Activated naive CD8-positive, alpha-beta T cell (primary cell): ENCODE measurements around the gene HPCAL1.
"Not testable (repeated sequence)": the region's sequence is repeated elsewhere in the genome, so short reads cannot be mapped to it uniquely, and the experiment has no call there.

ENCODE experiments used
- H3K27ac Mint-ChIP-seq: one replicate; pipeline ENCODE4 v1.8.0; 2021; ENCODE audit warnings: mixed read lengths
- H3K27me3 Mint-ChIP-seq: one replicate; pipeline ENCODE4 v1.8.0; 2021; ENCODE audit warnings: mixed read lengths
- H3K36me3 Mint-ChIP-seq: one replicate; pipeline ENCODE4 v1.8.0; 2021; ENCODE audit warnings: mixed read lengths
- H3K4me1 Mint-ChIP-seq: one replicate; pipeline ENCODE4 v1.8.0; 2021; ENCODE audit warnings: low read depth, mixed read lengths
- H3K4me3 Mint-ChIP-seq: one replicate; pipeline ENCODE4 v1.8.0; 2021; ENCODE audit warnings: mild to moderate bottlenecking, mixed read lengths
- H3K9me3 Mint-ChIP-seq: one replicate; pipeline ENCODE4 v1.8.0; 2021; ENCODE audit warnings: low read depth, mixed read lengths

The HPCAL1 gene

GRCh38 chr2:10286216-10287037 lies 16.3 kb upstream of the HPCAL1 start:
- Mint-ChIP-seq H3K36me3 (no peaks in the 10 kb centered on the region), H3K27me3 (no peaks in the 10 kb centered on the region), H3K4me1 (no peaks in the 10 kb centered on the region)

GRCh38 chr2:10287761-10288160 lies 14.9 kb upstream of the HPCAL1 start:
- Mint-ChIP-seq H3K27ac (no peak overlapping the region), H3K4me3 (no peak overlapping the region), H3K4me1 (no peaks in the 10 kb centered on the region), H3K36me3 (no peaks in the 10 kb centered on the region), H3K9me3 (no peaks in the 10 kb centered on the region), H3K27me3 (no peaks in the 10 kb centered on the region)

More at GRCh38 chr2:10286216-10287037, 16.3 kb upstream of the HPCAL1 start:
- Mint-ChIP-seq H3K4me3 (no peak overlapping the region), H3K27ac (no peak overlapping the region), H3K9me3 (no peaks in the 10 kb centered on the region)

DNA sequence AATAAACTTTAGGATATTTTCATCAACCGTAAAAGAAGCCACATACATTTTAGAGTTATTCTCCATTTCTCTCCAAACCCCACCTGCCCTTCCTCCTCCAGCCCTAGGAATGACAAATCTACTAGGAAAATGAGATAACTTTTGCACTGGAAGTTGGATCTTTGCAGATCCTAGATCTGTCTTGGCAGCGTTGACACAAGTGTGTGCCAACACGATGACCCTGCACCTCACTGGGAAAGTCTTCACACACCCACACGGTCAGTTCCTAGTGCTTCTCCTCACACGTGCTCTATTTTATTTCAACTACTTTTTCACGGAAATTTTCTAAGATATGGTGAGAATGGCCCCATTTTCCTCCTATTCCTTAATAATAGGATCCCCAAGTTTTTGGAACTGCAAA lies 14.1 kb upstream of the HPCAL1 start:
- no peaks in the 10 kb centered on the region for H3K4me1 Mint-ChIP-seq
- no peaks in the 10 kb centered on the region for H3K27me3 Mint-ChIP-seq
- H3K4me3 Mint-ChIP-seq = no peak overlapping the region
- peaks cover 1% of the 10 kb centered on the region for H3K9me3 Mint-ChIP-seq
- H3K36me3 Mint-ChIP-seq = no peaks in the 10 kb centered on the region
- no peak overlapping the region for H3K27ac Mint-ChIP-seq

DNA sequence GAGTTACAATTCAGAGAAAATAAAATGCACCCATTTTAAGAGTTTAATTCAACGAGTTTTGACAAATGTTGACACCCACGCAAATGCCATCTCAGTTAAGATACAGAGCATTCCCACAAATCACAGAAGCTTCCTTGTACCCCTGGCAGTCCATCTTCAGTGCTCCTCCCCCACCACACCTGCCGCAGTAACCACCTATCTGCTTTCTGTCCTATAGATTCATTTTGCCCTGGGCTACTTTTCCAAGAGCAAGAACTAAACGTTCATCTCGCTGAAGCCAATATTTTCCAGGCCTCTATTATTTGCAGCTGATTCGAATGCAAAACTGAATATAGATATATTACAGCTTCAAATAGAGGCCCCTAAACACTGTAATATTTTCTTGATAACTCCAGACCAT lies 13.4 kb upstream of the HPCAL1 start:
- Mint-ChIP-seq H3K27me3 (no peaks in the 10 kb centered on the region), H3K9me3 (peaks cover 7% of the 10 kb centered on the region), H3K4me1 (no peaks in the 10 kb centered on the region), H3K4me3 (no peak overlapping the region), H3K27ac (no peak overlapping the region), H3K36me3 (peaks cover 4% of the 10 kb centered on the region)

GRCh38 chr2:10289891-10290290 lies 12.8 kb upstream of the HPCAL1 start:
- no peaks in the 10 kb centered on the region for H3K27me3 Mint-ChIP-seq
- no peak overlapping the region for H3K4me3 Mint-ChIP-seq
- no peak overlapping the region for H3K27ac Mint-ChIP-seq
- peaks cover 7% of the 10 kb centered on the region for H3K9me3 Mint-ChIP-seq
- no peaks in the 10 kb centered on the region for H3K4me1 Mint-ChIP-seq
- peaks cover 4% of the 10 kb centered on the region for H3K36me3 Mint-ChIP-seq

DNA sequence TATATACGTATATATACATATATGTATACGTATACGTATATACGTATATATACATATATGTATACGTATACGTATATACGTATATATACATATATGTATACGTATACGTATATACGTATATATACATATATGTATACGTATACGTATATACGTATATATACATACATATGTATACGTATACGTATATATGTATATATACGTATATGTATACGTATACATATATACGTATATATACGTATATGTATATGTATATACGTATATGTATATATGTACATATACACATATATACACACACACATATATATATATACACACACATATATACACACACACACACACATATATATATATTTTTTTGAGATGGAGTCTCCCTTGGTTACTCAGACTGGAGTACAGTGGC lies 11.3 kb upstream of the HPCAL1 start:
- H3K27ac Mint-ChIP-seq = not testable (repeated sequence)

GRCh38 chr2:10292033-10292432 lies 10.7 kb upstream of the HPCAL1 start:
- Mint-ChIP-seq H3K9me3 (peaks cover 7% of the 10 kb centered on the region), H3K27ac (no peak overlapping the region), H3K4me1 (peaks cover 6% of the 10 kb centered on the region), H3K4me3 (no peak overlapping the region), H3K27me3 (no peaks in the 10 kb centered on the region), H3K36me3 (peaks cover 4% of the 10 kb centered on the region)

More for the DNA sequence above, 11.3 kb upstream of the HPCAL1 start:
- not testable (repeated sequence) for H3K36me3 Mint-ChIP-seq, H3K9me3 Mint-ChIP-seq, H3K4me1 Mint-ChIP-seq, H3K27me3 Mint-ChIP-seq, H3K4me3 Mint-ChIP-seq

GRCh38 chr2:10293603-10294002 lies 9.1 kb upstream of the HPCAL1 start:
- Mint-ChIP-seq H3K27me3 (no peaks in the 10 kb centered on the region), H3K9me3 (peaks cover 7% of the 10 kb centered on the region), H3K4me3 (no peak overlapping the region), H3K36me3 (peaks cover 4% of the 10 kb centered on the region), H3K27ac (no peak overlapping the region), H3K4me1 (peaks cover 22% of the 10 kb centered on the region)

GRCh38 chr2:10294077-10294476 lies 8.6 kb upstream of the HPCAL1 start:
- Mint-ChIP-seq H3K36me3 (peaks cover 4% of the 10 kb centered on the region), H3K4me1 (peaks cover 26% of the 10 kb centered on the region), H3K27ac (no peak overlapping the region), H3K4me3 (no peak overlapping the region), H3K9me3 (peaks cover 7% of the 10 kb centered on the region), H3K27me3 (no peaks in the 10 kb centered on the region)

DNA sequence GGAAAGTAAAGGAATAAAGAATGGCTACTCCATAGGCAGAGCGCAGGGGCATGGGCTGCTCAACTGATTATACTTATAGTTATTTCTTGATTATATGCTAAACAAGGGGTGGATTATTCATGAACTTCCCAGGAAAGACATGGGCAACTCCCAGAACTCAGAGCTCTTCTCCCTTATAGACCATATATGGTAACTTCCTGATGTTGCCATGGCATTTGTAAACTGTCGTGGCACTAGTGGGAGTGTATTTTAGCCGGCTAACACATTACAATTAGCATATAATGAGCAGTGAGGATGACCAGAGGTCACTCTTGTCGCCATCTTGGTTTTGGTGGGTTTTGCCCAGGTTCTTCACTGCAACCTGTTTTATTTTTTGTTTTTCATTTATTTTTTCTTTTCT lies 7.1 kb upstream of the HPCAL1 start:
- H3K4me1 Mint-ChIP-seq = peaks cover 35% of the 10 kb centered on the region
- H3K27me3 Mint-ChIP-seq, H3K9me3 Mint-ChIP-seq, H3K4me3 Mint-ChIP-seq, H3K36me3 Mint-ChIP-seq, H3K27ac Mint-ChIP-seq: not testable (repeated sequence)

DNA sequence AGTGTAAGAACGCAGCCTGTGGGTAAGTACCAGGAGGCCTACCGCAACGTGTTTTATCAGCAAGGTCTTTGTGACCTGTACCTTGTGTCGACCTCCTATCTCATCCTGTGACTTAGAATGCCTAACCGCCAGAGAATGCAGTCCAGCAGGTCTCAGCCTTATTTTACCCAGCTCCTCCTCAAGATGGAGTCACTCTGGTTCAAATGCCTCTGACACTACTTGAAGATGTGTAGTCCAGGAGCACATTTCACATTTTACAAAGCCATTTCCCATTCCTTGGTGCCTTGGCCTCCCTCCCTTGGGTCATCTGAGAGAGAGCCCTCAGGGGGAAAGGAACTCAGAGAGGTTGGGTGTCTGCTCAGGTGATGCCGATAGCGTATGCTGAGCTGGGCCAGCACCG lies 6.6 kb upstream of the HPCAL1 start:
- H3K36me3 Mint-ChIP-seq = peaks cover 4% of the 10 kb centered on the region
- peaks cover 40% of the 10 kb centered on the region for H3K4me1 Mint-ChIP-seq
- no peak overlapping the region for H3K4me3 Mint-ChIP-seq
- H3K27ac Mint-ChIP-seq = no peak overlapping the region
- H3K27me3 Mint-ChIP-seq = no peaks in the 10 kb centered on the region
- H3K9me3 Mint-ChIP-seq = peaks cover 7% of the 10 kb centered on the region

DNA sequence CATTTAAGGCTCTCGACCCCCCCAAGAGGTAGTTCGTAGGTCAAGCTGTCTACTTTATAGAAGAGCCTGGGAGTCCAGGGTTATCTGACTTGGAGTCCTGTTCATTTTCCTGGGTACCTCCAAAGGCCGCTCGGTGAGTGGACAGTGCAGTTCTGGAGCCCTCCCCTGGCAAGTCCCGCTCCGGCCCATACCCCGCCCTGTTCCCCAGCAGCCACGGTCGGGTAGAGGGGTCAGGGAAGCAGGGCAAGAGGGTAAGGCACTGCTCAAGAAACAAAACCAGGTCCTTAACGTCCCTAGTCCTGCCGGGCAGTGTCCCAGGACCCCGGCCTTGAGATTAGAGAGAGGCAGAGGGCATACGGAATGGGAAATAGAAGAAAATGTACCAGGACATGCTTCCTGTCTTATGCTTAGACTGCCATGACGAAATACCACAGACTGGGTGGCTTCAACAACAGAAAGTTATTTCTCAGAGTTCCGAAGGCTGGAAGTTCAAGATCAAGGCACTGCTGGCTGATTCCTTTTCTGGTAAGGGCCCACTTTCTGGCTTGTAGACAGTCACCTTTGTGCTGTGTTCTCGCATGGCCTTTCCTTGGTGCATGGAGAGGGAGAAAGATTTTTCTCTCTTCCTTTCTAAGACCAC lies 5.4 kb upstream of the HPCAL1 start:
- H3K36me3 Mint-ChIP-seq = peaks cover 4% of the 10 kb centered on the region
- H3K4me1 Mint-ChIP-seq = peaks cover 48% of the 10 kb centered on the region
- peak overlapping the region; percentile 76 for H3K27ac Mint-ChIP-seq
- H3K4me3 Mint-ChIP-seq = peak overlapping the region; percentile 59
- peaks cover 7% of the 10 kb centered on the region for H3K9me3 Mint-ChIP-seq
- H3K27me3 Mint-ChIP-seq = no peaks in the 10 kb centered on the region

DNA sequence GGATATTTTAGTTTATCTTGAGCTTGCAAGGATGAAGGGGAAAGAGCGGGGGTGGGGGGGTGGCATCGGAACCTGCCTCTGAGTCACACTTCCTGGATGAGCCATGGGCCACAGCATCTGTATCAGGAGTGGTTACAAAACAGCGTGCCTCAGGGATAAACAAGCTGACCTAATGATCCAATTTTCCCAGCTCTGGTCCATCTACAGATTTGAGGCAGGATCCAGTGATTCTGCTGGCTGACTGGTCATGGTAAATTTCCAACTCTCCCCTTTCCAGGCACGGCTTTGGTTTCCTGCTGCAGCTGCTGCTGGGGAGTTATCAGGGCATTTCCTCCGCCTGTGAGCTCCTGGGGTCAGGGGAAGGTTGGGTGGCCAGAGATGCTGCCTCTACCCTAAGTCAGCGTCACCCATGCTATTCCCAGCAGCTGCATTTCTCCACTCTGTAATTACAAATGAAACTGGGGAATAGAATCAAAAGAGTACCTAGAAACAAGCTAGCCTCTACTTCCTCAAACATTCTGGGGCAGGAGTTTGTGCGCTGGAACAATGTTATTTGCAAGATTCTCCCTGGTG lies 4.7 kb upstream of the HPCAL1 start:
- peaks cover 7% of the 10 kb centered on the region for H3K9me3 Mint-ChIP-seq
- no peaks in the 10 kb centered on the region for H3K27me3 Mint-ChIP-seq
- peak overlapping the region; percentile 76 for H3K27ac Mint-ChIP-seq
- H3K4me1 Mint-ChIP-seq = peaks cover 48% of the 10 kb centered on the region
- H3K36me3 Mint-ChIP-seq = peaks cover 4% of the 10 kb centered on the region
- peak overlapping the region; percentile 59 for H3K4me3 Mint-ChIP-seq

GRCh38 chr2:10298777-10299176 lies 3.9 kb upstream of the HPCAL1 start:
- Mint-ChIP-seq H3K27ac (peak overlapping the region; percentile 59), H3K4me3 (peak overlapping the region; percentile 59), H3K4me1 (peaks cover 49% of the 10 kb centered on the region)
- H3K9me3 Mint-ChIP-seq, H3K36me3 Mint-ChIP-seq, H3K27me3 Mint-ChIP-seq: not testable (repeated sequence)

- H3K36me3 Mint-ChIP-seq = no peaks in the 10 kb centered on the region
- no peaks in the 10 kb centered on the region for H3K9me3 Mint-ChIP-seq
- peak overlapping the region; percentile 79 for H3K4me3 Mint-ChIP-seq
- no peaks in the 10 kb centered on the region for H3K27me3 Mint-ChIP-seq
- peak overlapping the region; percentile 74 for H3K27ac Mint-ChIP-seq
- H3K4me1 Mint-ChIP-seq = peaks cover 61% of the 10 kb centered on the region
Measured at GRCh38 chr2:10300328-10300920, 2.3 kb upstream of the HPCAL1 start.
